GM19035 (cell line): ENCODE data around the gene SYK.

Experiments
- ATAC-seq: cut with Tn5 transposase; IDR thresholded peaks from one replicate; pipeline ENCODE4 v1.9.1; 2021; ENCODE audit not compliant: unreplicated experiment

SYK gene

GRCh38 chr9:90901933-90902332, 100.3 kb downstream of the SYK start:
- ATAC-seq: no peak

- no peak for ATAC-seq
These were observed 102.3 kb downstream of the SYK start for GRCh38 chr9:90903766-90904424.

DNA sequence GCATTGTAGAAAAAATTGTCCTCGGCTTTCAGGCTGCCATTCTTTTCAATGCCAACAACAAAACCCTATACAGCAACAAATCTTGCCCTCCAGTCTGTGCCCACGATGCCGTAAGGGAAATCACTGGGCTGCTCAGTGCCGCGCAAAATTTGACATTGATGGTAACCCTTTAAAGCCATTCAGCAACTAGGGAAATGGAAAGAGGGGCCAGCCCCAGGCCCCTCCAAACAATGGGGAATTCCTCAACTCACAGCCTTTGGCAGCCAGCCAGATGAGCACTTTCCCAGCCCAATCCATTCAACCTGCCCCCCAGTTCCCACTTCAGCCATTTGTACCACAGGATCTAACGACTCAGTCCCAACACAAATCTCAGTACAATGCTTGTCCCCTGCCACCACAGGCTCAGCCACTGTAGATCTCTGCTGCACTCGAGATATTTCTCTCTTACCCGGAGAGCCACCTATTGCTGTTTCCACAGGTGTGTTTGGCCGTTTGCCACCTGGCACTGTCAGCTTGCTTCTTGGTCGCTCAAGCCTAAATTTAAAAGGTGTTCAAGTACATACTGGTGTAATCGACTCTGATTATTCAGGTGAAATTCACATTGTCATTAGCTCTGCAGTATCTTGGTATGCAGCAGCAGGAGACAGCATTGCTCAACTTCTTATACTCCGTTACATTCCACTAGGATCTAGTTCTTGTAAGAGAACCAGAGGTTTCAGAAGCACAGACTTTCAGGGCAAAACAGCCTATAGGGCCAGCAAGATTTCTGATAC, 103.3 kb downstream of the SYK start:
- no peak for ATAC-seq

DNA sequence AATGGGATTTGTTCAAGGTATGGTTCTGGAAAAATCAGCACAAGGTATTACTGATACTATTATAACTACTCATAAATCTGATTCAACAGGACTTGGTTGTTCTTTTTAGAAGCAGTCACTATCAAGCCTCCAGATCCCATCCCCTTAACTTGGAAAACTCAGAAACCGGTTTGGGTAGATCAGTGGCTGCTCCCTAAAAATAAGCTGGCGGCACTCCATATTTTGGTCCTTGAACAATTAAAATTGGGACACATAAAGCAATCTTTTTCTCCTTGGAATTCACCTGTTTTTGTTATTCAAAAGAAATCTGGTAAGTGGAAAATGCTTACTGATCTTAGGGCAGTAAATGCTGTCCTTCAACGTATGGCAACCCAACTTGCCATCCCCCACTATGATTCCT, 104.2 kb downstream of the SYK start:
- no peak for ATAC-seq

DNA sequence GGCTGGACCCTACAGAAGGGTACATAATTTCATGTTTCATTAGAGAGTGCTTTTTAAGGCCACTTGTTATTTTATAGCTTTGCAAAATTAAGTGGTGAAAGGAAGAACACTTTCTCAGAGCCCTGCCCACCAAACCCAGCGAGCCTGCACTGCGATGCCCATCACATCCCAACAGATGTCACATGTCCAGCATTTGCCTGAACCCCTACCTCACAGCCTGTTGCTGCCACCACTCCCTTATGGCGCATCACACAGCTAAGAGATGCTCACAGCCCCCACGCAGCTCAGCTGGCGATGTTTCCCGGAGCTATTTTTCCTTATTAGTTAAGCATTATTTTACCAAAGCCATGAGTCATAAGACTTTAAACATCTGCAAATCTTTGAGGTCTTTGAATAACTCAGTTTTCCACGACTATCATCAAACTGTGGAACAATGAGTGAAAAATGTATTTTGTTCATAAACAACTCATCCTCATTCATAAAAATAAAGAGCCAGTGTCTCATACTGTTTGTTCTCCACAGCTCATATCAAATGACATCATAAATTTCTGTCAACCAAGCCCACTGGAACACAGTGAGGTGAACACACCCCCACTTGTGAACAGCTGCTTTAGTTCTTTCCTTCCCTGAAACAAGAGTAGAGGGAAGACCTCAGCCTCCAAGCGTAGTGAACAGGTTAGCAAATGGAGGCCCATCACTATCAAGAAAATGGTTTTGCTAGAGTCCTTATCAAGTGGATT, 104.9 kb downstream of the SYK start:
- no peak for ATAC-seq

- no peak for ATAC-seq
These were observed 105.4 kb downstream of the SYK start for GRCh38 chr9:90907056-90907445.

GRCh38 chr9:90907790-90908189, 106.2 kb downstream of the SYK start:
- no peak for ATAC-seq

- ATAC-seq: peak; percentile 73
These were observed 107.6 kb downstream of the SYK start for GRCh38 chr9:90909225-90909624.

- no peak for ATAC-seq
These were observed 108.2 kb downstream of the SYK start for GRCh38 chr9:90909747-90910283.

- no peak for ATAC-seq
These were observed 112.6 kb downstream of the SYK start for GRCh38 chr9:90914196-90914595.

DNA sequence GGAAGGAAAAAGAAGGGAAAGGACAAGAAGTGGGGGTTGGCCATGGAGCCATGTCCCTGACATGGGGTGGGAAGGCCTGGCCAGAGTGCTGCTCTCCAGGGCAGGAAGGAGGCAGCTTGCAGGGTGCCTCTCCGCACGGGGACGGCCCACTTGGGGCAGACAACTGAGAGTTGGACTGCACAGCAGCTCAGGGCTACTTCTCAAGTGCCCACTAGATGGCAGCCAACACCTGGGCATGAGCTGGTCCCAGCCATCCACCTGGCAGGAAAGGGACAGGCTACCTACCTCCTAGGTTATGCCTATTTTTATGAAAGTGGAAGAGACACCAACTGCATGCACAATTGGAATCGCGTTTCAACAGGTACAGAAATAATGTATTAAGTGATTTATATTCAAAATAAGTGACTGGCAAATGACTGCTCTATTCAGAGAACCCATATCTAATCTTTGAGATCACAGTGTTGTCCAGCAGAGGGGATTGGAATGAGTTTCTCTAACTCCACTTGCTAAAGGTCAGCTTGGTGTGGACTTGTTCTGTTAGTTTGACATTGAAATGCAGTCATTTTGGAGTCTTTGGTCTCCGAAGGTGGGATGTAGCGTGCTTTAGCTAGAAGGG, 113.4 kb downstream of the SYK start:
- peak; percentile 84 for ATAC-seq

- no peak for ATAC-seq
These were observed 114.1 kb downstream of the SYK start for GRCh38 chr9:90915693-90916092.

DNA sequence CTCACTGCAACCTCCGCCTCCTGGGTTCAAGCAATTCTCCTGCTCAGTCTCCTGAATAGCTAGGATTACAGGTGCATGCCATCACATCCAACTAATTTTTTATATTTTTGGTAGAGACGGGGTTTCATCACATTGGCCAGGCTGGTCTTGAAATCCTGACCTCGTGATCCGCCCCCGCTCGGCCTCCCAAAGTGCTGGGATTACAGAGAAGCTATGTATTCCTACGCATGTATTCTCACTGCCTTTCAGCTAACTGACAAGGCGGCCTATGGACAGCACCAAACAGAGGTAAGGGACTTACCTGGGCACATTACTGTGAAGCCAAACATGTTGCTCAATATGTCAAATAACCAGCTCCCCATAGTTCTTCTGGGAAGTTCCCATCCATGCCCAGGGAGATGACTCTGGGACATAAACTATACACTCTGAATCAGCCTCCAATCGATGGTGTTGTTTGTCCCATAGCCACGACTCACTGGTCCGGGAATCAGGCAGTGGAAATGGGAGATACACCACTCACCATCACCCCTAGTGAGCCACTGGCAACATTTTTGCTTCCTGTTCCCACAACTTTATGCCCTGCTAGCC, 114.6 kb downstream of the SYK start:
- ATAC-seq: no peak

DNA sequence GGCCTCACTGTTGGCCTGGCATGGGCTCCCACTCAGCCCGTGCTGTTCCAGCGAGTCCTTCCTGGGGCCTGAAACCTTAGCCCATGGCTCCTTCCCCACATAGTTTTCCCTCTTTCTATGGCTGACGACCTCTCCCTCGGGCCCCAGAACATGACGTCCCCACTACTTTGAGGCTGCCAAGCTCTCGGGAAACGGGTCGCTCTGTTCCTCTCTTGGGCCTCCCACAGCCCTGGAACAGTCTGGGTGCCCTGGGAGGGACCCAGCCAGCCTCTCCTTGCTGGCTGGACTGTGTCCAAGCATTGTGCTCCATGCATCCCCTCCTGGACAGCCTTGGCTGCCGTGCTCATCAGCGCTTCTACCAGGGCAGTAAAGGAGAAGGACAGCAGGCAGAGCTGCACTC, 118.3 kb downstream of the SYK start:
- ATAC-seq: no peak

DNA sequence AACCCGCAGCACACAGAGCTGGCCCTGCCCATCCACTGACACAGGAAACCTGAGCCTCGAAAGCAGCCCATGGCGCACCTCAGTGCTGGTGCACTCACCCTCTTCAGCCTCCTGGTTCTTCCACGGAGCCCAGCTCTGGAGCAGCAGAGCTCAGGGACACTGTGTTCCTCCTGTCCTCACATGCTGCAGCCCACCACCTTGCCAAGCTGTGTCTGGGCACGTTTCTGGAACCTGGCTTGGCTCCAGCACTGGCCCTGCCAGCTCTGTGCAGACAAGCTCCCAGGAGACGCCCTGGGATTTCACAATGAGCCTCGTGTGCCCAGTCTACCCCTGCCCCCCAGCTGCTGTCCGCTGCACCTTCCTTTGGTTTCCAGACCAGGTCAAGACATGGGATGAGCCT, 119.5 kb downstream of the SYK start:
- ATAC-seq: no peak

DNA sequence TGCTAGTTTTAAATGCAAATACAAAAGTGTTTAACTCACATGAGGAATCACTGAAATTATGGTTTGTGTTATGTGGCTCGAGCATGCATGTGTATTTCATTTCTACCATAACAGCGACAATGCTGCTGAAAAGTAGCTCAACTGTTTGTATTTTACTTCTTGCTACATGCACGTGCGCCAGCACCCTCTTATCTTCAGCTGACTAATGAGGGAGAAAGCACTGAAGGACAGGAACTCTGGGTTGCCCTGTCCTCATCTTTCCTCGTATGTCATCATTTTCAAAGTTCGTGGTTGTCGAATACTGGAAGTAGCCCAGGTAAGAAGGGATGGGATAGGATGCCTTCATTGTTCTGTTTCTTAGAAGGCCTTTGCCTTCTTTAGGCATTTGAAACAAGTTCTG, 120.3 kb downstream of the SYK start:
- no peak for ATAC-seq

GRCh38 chr9:90925581-90926257, 124.1 kb downstream of the SYK start:
- ATAC-seq: no peak

DNA sequence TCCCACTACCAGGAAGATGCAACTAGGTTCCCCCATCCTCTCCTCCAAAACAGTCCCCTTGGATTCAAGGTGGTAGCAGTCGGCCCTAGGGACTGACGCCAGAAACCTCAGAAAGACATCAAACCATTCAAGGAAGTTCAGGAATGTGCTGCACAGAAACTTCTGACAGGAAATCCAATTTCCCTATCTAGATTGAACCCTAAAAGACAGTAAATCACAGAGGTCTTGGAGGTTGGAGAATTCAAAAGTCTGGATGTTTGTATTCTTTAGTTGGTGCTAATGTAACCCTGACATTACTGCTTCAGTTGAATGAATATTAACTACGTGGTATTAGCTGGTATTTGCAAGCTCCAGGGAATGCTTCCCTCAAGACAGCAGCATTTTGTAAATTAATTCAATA, 125.3 kb downstream of the SYK start:
- no peak for ATAC-seq

- no peak for ATAC-seq
These were observed 125.9 kb downstream of the SYK start for GRCh38 chr9:90927496-90927895.

GRCh38 chr9:90929626-90930025, 128.0 kb downstream of the SYK start:
- no peak for ATAC-seq
